NCI-H82 (cell line): Measurements from ENCODE around the gene HILPDA.
A peak's percentile ranks its signal among the peaks of the same experiment; 100 is the strongest.
"Not testable (repeated sequence)": the region's sequence is repeated elsewhere in the genome, so short reads cannot be mapped to it uniquely, and the experiment has no call there.

Source experiments
- DNase-seq: peaks from one replicate; lab custom pipeline; 2025; lab: John Stamatoyannopoulos, UW

The HILPDA gene

DNA sequence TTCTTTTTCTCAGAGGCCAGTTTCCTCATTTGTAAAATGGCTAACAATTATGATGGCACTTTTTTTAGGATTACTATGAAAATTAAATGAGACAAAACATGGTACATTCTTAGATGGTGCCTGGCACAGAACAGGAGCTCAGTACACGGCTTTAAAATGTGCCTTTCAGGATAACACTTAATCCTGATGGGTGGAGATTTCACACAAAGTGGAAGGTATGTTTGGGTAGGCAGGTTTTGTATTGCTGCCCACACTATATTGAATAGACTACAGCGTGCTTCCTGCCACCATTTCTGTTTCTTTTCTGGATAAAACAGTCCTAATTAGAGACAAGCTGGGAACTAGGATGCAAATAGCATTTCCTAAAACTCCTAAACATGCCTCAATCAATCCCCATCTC is 23.9 kb upstream of the HILPDA start:
- DNase-seq = no peak

- no peak for DNase-seq
These were observed 21.0 kb upstream of the HILPDA start for GRCh38 chr7:128434413-128435326.

GRCh38 chr7:128435327-128435686 is 20.4 kb upstream of the HILPDA start:
- no peak for DNase-seq

DNA sequence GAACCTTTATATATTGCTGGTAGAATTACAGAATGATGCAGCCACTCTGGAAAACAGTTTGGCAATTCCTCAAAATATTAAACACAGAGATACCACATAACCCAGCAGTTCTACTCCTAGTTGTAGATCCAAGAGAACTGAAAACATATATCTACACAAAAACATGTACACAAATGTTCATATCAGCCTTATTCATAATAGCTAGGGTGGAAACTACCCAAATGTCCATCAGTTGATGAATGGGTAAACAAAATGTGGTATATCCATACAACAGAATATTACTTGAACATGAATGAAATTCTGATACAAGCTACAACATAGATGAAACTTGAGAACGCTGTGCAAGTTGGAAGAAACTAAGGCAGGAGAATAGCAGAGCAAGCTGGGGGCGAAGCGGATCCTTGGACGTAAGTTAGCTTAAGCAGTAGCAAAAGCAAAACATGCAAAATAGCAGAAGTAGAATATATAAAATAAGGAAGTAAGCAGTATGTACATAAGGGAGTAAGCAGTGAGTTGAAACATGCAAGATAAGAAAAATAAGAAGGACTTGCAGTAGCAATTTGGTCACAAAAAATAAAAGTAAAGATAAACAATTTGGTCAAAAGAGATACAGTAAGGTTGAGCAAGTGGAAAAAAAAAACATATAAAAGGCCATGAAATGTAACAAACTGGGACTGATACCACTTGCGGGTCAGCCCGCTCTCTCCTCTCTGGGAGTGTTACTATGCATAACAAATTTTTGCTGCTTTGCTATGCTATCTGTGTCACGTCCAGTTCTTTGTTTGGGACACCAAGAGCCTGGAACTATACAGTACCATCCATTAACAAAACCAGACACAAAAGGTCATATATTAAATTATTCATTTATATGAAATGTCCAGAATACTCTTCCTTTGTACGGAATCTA is 18.0 kb upstream of the HILPDA start:
- no peak for DNase-seq

GRCh38 chr7:128442356-128442755 is 13.3 kb upstream of the HILPDA start:
- DNase-seq = no peak

DNA sequence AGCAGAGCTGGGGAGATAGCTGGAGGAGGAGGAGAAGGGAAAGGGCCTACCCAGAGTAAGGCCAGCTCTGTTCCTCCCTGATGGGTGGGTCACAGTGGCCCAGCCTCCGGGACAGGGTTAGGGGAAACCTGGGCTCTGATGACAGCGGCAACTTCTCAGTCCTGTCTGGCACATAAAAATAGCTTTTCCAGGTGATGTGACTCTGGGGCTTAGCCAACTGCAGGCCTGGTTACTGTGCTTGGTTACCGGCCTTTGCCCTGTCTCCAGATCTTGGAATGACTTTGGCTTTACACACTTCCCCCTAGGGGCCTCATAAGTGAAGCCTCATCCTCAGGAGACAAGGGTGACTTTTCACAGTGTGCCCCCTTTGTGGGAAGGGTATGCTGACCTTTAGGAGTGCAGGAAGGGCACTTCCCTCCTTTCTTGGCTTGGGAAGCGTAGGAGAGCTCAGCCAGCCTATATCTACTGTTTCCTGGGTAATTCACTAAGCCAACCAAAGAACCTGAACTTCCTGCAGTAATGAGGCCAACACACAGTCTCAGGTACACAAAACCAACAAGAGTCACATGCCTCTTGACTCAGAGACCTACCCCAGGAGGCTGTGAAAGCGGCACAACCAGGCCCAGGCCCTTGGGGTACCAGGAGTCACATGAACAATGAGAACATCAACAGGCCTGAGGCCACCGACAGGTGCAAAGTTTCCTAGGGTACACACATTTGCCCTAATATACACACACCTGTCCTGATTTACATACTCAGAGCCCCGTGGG is 11.7 kb upstream of the HILPDA start:
- no peak for DNase-seq

DNA sequence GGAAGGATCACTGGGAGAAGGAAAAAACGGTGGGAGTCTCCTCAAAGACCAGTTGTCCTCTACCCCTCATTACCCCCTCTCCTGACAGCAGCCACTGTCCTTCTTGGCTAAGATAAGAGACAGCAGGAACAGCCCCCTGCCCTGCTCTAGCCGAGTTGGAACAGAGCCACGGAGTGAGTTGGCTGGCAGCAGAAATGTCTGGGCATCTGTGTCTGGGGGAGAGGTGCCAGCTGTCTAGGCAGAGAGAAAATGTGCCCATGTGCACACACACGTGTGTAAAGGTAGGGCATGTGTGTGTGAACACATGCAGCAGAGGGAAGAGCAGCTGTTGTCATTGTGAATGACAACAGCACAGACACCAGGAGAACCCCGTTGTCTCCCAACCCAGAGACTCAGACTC is 9.4 kb upstream of the HILPDA start:
- no peak for DNase-seq

GRCh38 chr7:128447941-128448564 is 7.6 kb upstream of the HILPDA start:
- DNase-seq = no peak

GRCh38 chr7:128448751-128449302 is 6.9 kb upstream of the HILPDA start:
- DNase-seq = no peak

GRCh38 chr7:128450409-128450808 is 5.3 kb upstream of the HILPDA start:
- DNase-seq = no peak

- no peak for DNase-seq
These were observed 4.8 kb upstream of the HILPDA start for GRCh38 chr7:128450913-128451312.

DNA sequence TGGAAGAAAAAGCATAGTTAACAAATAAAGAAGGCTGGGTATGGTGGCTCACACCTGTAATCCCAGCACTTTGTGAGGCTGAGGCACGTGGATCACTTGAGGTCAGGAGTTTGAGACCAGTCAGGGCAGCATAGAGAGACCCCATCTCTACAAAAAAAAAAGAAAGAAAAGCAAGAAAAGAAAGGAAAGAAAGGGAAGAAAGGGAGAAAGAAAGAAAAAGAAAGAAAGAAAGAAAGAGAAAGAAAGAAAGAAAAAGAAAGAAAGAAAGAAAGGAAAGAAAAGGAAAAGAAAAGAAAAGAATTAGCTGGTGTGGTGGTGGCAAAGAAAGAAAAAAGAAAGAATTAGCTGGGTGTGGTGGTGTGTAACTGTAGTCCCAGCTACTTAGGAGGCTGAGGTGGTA is 3.1 kb upstream of the HILPDA start:
- no peak for DNase-seq

- DNase-seq = peak; percentile 96
These were observed 1.6 kb upstream of the HILPDA start for GRCh38 chr7:128453836-128454804.

DNA sequence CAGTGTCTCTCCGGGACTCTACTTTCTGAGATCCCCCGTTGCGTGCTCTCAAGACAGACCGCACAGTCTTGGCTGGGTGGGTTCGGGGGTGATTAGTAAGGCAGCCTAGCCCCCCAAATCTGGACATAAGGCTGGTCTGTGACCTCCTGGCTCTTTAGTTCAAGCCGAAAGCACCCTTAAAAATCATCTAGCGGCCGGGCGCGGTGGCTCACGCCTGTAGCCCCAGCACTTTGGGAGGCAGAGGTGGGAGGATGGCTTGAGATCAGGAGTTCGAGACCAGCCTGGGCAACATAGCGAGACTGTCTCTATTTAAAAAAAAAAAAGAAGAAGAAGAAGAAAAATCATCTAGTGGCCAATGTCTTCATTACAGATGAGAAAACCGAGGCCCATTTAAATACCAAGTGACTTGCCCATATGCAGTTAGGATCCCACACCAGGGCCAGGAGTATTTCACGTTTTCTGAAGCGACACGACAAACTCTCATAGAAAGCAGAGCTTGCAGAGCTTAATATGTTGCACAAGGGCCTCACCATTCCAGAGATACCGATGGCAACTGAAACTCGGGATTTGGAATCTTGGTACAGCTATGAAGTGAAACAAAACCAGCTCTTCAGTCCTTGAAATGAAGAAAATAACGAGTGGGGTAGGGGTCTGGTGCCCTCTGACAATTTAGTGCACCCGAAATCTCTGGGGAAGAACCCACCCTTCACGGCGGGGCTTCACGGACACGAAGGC is 703 bp upstream of the HILPDA start:
- no peak for DNase-seq

DNA sequence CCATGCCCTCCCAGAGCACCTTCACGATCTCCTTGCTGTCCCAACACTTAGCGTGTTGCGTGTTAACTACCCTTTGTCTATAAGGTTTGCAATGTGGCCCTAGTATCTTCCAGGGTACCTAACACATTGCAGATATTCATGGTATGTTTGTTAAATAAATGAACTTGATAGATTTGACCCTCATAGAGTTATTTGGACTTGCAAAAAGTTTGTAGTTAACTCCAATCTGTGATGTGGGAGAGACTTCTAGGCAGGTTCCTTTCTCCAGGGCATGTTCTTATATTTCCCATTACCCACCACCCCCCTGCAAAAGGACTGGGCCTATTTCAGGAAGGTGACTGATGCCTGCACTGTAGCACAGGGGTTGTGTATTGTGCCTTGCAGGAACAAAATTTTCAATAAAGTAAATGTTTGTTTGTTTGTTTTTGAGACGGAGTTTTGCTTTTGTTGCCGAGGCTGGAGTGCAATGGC is 612 bp downstream of the HILPDA start:
- DNase-seq = no peak

DNA sequence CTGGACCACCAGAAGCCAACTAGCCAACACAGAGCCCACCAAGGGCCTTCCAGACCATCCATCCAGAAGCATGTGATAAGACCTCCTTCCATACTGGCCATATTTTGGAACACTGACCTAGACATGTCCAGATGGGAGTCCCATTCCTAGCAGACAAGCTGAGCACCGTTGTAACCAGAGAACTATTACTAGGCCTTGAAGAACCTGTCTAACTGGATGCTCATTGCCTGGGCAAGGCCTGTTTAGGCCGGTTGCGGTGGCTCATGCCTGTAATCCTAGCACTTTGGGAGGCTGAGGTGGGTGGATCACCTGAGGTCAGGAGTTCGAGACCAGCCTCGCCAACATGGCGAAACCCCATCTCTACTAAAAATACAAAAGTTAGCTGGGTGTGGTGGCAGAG is 1.7 kb downstream of the HILPDA start:
- DNase-seq = not testable (repeated sequence)

DNA sequence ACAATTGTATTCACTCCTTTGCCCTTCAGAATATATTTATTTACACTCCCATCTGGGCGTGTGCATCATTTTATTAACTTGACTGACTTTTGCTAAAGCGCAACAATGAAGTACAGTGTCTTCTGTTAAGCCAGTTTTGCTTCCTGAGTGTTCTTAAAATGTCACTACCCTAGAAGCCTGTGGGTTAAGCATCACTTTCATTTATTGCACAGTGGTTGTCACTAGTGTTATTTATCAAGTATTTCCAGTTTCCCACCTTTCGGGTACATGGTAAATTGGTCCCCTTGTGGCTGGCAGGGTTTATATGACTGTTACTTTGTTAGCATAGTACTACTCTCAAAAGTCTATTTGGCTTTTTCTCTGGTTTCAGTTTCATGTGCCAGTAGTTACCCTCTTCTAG is 3.3 kb downstream of the HILPDA start:
- DNase-seq = no peak

- peak; percentile 85 for DNase-seq
These were observed 3.8 kb downstream of the HILPDA start for GRCh38 chr7:128459394-128459878.

DNA sequence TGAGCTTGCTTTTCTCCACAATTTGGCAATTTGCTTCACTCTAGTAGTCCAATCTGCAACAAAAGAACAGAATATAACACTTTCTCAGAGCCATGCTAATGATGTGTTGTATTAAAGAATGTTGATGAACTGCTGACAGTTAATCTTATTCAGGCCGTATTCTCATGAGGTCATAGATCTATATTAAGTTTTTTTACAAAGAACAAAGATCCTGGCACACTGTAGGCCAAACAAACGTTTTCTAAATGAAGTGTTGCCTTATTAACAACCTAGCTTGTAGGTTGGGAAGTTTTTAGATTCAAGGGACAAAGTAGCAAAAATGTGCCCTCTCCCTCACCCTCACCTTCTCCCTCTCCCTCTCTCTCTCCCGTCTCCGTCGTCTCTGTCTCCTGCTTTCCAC is 6.8 kb downstream of the HILPDA start:
- DNase-seq = no peak
